WTC11 (cell line): ENCODE measurements around the gene PLD3.

Source experiments
- ETV6 ChIP-seq: sonication (generic); formaldehyde crosslinking; IDR thresholded peaks from 2 replicates; pipeline ENCODE4 v1.8.1; 2022; ENCODE audit warnings: mild to moderate bottlenecking, missing genetic modification reagents
- HMGA2 ChIP-seq: fragments of 250-450 bp; sonication (Bioruptor Pico); IDR thresholded peaks from 2 replicates; pipeline ENCODE4 v1.4.0; 2021; ENCODE audit warnings: mild to moderate bottlenecking, moderate library complexity
- JUN ChIP-seq: sonication (generic); formaldehyde crosslinking; IDR thresholded peaks from 2 replicates; pipeline ENCODE4 v1.8.0; 2023; ENCODE audit warnings: mild to moderate bottlenecking, missing genetic modification reagents
- NR3C1 ChIP-seq: sonication (generic); formaldehyde crosslinking; conservative IDR thresholded peaks from 2 replicates; pipeline ENCODE4 v1.8.1; 2023; ENCODE audit warnings: low read depth, mild to moderate bottlenecking, missing genetic modification reagents
- TCF7 ChIP-seq: sonication (generic); formaldehyde crosslinking; IDR thresholded peaks from 2 replicates; pipeline ENCODE4 v1.8.0; 2022; ENCODE audit warnings: mild to moderate bottlenecking, low read depth, missing genetic modification reagents, moderate library complexity
- ZNF232 ChIP-seq: sonication (generic); formaldehyde crosslinking; IDR thresholded peaks from 2 replicates; pipeline ENCODE4 v1.8.0; 2022; ENCODE audit warnings: mild to moderate bottlenecking, missing genetic modification reagents
- TF ChIP-seq, protein P1 (sequence below): sonication (generic); formaldehyde crosslinking; conservative IDR thresholded peaks from 2 replicates; pipeline ENCODE4 v1.8.1; 2022; ENCODE audit warnings: mild to moderate bottlenecking, missing genetic modification reagents
- TF ChIP-seq, protein P2 (sequence below): fragments of 200-600 bp; IDR thresholded peaks from 2 replicates; pipeline ENCODE4 v1.8.0; 2022; ENCODE audit warnings: antibody characterized with exemption
- TF ChIP-seq, protein P3 (sequence below): sonication (generic); formaldehyde crosslinking; IDR thresholded peaks from 2 replicates; pipeline ENCODE4 v1.8.0; 2023; ENCODE audit warnings: missing genetic modification reagents, mild to moderate bottlenecking, borderline replicate concordance

DNA sequence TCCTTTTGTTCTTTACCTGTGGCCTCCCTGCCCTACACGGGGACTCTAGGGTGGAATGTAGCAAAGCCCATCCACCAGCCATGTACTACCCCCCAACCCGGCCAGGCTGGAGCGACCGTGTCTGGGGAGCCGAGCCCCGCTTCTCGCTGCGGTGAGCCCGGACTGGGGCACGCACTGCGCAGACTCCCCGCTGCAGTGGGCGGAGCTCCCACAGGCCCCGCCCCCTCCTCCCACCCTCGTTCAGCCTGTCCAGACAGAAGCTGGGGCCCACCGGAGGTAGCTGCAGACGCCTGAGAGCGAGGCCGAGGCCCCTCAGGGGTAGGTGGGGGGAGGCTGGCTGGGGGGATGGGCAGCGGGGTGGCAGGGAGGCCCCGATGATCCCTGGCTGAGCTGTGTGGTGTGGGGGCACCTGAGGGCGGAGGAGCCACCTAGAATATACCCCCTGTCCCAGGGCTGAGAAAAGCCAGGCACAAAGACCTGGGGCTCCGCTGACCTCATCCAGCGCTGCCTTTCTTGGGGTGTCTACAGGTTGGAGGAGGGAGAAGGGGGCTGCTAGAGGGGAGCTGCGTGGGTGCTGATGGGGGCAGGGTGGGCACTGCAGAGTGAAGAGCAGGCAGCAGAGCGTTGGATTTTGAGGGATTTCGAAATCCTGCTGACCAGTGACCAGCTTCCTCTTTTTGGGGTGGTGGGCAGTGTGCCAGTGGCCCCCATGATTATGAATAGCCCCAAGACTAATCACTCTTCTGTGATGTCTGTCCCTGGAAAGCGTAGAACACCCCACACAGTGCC, 17.3 kb downstream of the PLD3 start:
- TF ChIP-seq, protein P1, sequence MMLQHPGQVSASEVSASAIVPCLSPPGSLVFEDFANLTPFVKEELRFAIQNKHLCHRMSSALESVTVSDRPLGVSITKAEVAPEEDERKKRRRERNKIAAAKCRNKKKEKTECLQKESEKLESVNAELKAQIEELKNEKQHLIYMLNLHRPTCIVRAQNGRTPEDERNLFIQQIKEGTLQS = no peak
- TF ChIP-seq TCF7 (no peak), ZNF232 (no peak), JUN (CRISPR knock-in tag) (no peak), ETV6 (no peak), NR3C1 (CRISPR knock-in tag) (no peak), HMGA2 (CRISPR knock-in tag) (no peak)
- TF ChIP-seq, protein P2, sequence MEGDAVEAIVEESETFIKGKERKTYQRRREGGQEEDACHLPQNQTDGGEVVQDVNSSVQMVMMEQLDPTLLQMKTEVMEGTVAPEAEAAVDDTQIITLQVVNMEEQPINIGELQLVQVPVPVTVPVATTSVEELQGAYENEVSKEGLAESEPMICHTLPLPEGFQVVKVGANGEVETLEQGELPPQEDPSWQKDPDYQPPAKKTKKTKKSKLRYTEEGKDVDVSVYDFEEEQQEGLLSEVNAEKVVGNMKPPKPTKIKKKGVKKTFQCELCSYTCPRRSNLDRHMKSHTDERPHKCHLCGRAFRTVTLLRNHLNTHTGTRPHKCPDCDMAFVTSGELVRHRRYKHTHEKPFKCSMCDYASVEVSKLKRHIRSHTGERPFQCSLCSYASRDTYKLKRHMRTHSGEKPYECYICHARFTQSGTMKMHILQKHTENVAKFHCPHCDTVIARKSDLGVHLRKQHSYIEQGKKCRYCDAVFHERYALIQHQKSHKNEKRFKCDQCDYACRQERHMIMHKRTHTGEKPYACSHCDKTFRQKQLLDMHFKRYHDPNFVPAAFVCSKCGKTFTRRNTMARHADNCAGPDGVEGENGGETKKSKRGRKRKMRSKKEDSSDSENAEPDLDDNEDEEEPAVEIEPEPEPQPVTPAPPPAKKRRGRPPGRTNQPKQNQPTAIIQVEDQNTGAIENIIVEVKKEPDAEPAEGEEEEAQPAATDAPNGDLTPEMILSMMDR = no peak
- TF ChIP-seq, protein P3, sequence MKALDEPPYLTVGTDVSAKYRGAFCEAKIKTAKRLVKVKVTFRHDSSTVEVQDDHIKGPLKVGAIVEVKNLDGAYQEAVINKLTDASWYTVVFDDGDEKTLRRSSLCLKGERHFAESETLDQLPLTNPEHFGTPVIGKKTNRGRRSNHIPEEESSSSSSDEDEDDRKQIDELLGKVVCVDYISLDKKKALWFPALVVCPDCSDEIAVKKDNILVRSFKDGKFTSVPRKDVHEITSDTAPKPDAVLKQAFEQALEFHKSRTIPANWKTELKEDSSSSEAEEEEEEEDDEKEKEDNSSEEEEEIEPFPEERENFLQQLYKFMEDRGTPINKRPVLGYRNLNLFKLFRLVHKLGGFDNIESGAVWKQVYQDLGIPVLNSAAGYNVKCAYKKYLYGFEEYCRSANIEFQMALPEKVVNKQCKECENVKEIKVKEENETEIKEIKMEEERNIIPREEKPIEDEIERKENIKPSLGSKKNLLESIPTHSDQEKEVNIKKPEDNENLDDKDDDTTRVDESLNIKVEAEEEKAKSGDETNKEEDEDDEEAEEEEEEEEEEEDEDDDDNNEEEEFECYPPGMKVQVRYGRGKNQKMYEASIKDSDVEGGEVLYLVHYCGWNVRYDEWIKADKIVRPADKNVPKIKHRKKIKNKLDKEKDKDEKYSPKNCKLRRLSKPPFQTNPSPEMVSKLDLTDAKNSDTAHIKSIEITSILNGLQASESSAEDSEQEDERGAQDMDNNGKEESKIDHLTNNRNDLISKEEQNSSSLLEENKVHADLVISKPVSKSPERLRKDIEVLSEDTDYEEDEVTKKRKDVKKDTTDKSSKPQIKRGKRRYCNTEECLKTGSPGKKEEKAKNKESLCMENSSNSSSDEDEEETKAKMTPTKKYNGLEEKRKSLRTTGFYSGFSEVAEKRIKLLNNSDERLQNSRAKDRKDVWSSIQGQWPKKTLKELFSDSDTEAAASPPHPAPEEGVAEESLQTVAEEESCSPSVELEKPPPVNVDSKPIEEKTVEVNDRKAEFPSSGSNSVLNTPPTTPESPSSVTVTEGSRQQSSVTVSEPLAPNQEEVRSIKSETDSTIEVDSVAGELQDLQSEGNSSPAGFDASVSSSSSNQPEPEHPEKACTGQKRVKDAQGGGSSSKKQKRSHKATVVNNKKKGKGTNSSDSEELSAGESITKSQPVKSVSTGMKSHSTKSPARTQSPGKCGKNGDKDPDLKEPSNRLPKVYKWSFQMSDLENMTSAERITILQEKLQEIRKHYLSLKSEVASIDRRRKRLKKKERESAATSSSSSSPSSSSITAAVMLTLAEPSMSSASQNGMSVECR = no peak
